Posterior cingulate gyrus (tissue), 11 donors: ENCODE results near the gene NSUN4.
"Not testable (repeated sequence)": the region's sequence is repeated elsewhere in the genome, so short reads cannot be mapped to it uniquely, and the experiment has no call there.

Source experiments
- DNase-seq, 10 donors: peaks; one replicate each; pipeline versions ENCODE4 v3.0.0 to v3.0.0-alpha.2; 2020 to 2021; ENCODE audit warnings: mixed read lengths in 3 of 10
- intact Hi-C: fragments of 100-400 bp; cut with DNase I; formaldehyde crosslinking; loops from one replicate; pipeline ENCODE4 v1.15.1; 2023

NSUN4 gene

GRCh38 chr1:46322191-46322590 is 18.4 kb upstream of the NSUN4 start:
- intact Hi-C loops = not testable (repeated sequence)
- DNase-seq = peak in 1 of 10 donors; percentile 31

DNA sequence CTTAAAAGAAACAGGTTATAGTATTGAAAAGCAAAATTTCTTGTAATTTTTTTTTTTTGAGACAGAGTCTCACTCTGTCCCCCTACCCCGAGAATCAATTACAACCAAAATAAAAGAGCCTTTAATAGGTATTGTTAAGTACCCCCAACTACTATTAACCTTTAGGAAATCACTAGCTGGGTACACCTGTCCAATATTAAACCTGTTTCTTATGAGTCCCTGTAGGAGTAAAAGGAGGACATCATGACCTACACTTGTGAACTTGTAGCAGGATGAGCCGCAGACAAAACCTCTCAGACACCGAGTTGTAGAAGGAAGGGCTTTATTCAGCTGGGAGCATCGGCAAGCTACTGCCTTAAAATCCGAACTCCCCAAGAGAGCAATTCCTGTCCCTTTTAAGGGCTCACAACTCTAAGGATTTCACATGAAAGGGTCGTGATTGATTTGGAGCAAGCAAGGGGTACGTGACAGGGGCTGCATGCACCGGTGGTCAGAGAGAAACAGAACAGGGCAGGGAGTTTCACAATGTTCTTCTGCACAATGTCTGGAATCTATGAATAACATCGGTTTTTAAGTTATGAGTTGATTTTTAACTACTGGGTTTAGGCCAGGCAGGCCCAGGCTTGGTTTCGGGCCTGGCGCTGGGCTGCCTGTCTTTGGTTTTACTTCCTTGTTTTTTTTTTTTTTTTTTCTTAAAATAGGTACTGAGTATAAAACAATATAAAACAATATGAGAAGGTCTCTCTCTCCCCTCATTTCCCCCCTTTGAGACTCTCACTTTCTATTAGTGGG is 15.1 kb upstream of the NSUN4 start:
- DNase-seq, intact Hi-C loops: not testable (repeated sequence)

DNA sequence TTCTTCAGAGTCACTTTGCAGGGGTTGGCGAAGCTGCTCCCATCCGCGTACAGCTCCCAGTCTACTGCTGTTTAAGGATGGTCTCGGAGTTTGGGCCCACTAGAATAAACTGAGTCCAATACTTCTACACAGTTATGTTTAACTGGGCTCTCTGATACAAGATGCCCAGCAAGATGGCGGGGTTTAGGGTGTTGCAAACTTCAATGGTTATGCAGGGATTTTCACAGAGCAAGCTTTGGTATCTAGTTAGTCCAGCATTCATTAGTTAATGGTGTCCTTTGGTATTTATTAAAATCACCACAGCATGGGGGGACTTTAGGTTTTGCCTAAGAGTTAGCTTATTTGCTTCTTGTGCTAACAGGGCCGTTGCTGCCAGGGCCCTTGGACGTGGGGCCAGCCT is 12.4 kb upstream of the NSUN4 start:
- peak in 1 of 10 donors; percentile 36 for DNase-seq
- intact Hi-C loops = not testable (repeated sequence)

- intact Hi-C loops = not testable (repeated sequence)
Measured at GRCh38 chr1:46329807-46330206, 10.8 kb upstream of the NSUN4 start.

GRCh38 chr1:46330381-46330780 is 10.2 kb upstream of the NSUN4 start:
- DNase-seq, intact Hi-C loops: not testable (repeated sequence)

More at GRCh38 chr1:46329807-46330206, 10.8 kb upstream of the NSUN4 start:
- DNase-seq = not testable (repeated sequence)

- DNase-seq, intact Hi-C loops: not testable (repeated sequence)
Measured at GRCh38 chr1:46331786-46332540, 8.6 kb upstream of the NSUN4 start.

DNA sequence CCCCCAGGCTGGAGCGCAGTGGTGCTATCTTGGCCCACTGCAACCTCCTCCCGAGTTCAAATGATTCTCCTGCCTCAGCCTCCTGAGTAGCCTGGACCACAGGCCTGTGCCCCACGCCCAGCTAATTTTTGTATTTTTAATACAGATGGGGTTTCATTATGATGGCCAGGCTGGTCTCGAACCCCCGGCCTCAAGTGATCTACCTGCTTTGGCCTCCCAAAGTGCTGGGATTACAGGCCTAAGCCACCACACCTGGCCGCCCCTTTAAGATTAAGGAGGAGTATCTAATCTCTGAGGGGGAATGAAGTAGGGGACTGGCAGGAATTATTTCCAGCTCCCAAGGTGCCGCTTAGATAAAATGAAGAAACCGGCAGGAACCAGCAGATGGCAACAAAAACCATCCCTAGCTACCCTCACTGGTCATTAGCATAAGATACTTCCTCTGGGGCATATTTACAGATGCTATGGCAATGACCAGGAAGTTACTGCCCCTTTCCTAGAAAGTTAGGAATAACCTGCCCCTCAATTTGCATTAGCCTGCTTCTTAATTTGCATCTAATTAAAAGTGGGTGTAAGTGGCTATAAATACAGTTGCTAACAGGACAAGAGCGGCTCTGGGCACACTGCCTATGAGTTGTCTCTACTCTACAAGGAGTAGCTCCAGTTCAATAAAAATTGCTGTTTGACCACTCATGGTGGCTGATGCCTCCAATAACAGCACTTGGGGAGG is 7.1 kb upstream of the NSUN4 start:
- DNase-seq = no peak
- intact Hi-C loops = no loop called here

DNA sequence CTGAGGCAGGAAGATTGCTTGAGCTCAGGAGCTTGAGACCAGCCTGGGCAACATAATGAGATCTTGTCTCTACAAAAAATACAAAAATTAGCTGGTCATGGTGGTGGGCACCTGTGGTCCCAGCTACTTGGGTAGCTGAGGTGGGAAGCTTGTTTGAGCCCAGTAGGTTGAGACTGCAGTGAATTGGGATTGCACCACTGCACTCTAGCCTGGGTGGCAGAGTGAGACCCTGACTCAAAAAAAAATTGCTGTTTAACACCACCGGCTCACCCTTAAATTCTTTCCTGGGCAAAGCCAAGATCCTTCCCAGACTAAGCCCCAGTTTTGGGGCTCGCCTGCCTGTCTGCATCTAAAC is 6.6 kb upstream of the NSUN4 start:
- intact Hi-C loops = no loop called here
- DNase-seq = no peak

- DNase-seq = no peak
- intact Hi-C loops = no loop called here
Measured at GRCh38 chr1:46335081-46335480, 5.5 kb upstream of the NSUN4 start.

DNA sequence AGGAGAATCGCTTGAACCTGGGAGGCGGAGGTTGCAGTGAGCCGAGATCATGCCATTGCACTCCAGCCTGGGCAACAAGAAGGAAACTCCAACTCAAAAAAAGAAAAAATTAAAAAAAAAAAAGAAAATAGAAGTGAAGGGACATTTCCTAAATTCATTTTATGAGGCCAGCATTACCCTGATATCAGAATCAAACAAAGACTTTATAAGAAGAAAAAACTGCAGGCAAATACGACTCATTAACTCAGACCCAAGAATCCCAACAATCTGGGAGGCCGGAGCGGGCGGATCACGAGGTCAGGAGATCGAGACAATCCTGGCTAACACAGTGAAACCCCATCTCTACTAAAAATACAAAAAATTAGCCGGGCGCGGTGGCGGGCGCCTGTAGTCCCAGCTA is 3.2 kb upstream of the NSUN4 start:
- DNase-seq, intact Hi-C loops: not testable (repeated sequence)

DNA sequence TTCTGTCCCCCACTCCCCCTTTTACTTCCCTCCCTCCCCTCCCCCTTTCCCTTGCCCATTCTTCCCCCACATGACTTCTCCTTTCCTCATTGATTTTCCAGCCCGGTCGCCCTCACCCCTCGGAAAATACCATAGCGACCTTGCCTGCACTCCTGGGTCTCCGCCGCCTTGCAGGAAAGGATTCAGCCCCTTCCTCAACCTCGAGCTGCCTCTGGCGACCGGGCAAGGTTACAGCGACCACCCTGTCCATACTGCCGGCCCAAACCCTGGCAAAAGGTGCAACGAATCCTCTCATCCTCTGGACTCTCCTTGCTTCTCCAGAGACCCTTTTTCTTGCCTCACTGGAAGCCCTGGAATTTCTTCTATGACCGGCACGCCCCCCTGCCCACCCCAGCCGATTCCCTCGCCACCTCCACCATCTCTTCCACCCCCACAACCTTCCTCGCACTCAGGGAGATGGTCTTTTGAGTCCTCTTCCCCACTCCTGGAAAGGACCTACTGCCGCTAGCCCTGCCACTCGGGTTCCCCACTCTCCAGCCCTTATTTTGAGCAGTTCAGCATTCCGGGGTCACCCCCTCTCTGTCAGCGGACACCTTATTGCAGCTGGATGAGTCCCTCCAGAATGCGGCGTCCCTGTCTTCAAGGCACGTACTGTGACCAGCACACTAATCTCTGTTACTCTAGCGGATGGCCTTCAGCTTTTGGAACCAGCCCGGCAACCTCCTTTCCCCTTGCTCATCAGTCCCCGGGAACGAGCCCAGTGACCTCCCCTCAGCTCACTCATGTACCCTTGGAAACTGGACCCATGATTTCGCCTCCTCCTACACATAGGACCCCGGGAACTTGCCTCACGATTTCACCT is 846 bp downstream of the NSUN4 start:
- DNase-seq = no peak
- intact Hi-C loops = loop anchor here (2.0 to 5.0 kb wide), 2 partner anchors 39 to 51 kb away; partner anchors contain the start of genes FAAH, LRRC41 and UQCRH

- DNase-seq = no peak
- intact Hi-C loops = loop anchor here (5.0 kb wide), 1 partner anchor 50 kb away; the partner anchor contains the start of gene FAAH
Measured at GRCh38 chr1:46342084-46342656, 1.6 kb downstream of the NSUN4 start.

DNA sequence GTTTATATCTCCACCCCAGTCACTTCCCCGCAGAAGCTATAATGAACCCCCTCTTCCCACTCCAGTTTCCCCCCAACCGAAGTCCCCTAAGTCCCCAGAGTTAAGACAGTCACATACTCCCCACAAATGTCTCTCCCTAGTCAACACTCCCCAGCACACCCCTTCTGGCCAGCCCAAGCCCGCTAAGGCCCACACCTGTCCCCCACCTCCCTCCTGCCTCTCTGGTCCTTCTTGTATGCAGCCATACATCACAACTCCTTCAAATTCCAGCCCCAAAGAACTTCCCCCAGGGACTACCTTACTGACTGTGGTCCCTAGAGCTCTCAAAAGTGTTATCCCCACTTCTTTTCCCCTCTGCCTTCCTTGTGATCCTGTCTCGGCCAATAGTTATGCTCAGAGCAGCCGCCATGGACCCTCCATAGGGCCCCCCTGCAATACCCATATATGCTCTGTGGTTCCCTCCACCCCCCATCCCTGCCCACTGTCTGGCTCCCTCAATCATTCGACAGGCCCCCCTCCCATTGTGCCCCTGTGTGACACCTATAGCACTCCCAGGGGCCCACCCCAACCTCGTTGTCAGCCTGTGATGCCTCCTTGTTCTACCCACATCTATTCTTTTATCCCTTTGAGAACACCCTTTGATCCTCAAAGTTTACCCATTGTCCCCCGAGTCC is 2.2 kb downstream of the NSUN4 start:
- no peak for DNase-seq
- intact Hi-C loops = loop anchor here (5.0 kb wide), 1 partner anchor 49 kb away; the partner anchor contains the start of gene FAAH

GRCh38 chr1:46343351-46343695 is 2.7 kb downstream of the NSUN4 start:
- no peak for DNase-seq
- intact Hi-C loops = loop anchor here (5.0 kb wide), 1 partner anchor 49 kb away; the partner anchor contains the start of gene FAAH

- DNase-seq = no peak
- intact Hi-C loops = loop anchor here (5.0 kb wide), 1 partner anchor 49 kb away; the partner anchor contains the start of gene FAAH
Measured at GRCh38 chr1:46343705-46344104, 3.1 kb downstream of the NSUN4 start.

DNA sequence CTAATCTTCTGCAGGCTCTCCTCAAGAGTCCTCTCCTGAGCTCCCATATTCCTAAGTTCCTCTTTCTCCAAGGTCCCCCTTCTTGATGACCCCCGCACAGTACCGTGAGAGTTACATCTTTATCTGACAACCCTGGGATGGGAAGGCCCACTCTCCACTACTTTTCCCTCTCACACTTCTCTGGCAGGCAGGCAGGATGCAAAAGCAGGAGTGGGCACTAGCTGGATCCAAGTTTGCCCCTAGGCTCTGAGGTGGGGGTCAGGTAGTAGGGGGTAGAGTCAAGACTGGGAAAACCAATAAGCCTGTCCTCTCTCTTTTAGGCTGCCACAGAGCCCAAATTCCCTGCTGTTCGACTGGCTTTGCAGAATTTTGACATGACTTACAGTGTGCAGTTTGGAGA is 3.9 kb downstream of the NSUN4 start:
- no peak for DNase-seq
- intact Hi-C loops = loop anchor here (5.0 kb wide), 1 partner anchor 48 kb away; the partner anchor contains the start of gene FAAH

DNA sequence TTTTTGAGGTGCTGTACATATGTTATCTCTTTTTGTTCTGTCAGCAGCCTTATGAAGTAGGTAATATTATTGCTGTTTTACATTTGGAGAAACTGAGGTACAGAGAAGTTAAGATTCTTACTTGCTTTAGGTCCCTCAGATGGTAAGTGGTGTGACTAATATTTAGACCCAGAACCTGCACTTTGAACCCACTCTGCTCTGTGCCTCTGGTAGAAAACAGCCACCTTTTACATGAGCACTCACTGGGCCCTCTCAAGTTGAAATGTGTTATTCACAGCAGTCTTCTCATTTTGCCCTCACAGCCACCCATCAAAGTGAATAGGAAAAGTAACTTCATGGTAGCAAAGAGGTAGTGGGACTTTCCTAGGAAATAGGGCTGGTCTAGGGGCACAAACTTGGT is 4.7 kb downstream of the NSUN4 start:
- no peak for DNase-seq
- intact Hi-C loops = no loop called here

- no peak for DNase-seq
- intact Hi-C loops = no loop called here
Measured at GRCh38 chr1:46352363-46352762, 11.8 kb downstream of the NSUN4 start.

DNA sequence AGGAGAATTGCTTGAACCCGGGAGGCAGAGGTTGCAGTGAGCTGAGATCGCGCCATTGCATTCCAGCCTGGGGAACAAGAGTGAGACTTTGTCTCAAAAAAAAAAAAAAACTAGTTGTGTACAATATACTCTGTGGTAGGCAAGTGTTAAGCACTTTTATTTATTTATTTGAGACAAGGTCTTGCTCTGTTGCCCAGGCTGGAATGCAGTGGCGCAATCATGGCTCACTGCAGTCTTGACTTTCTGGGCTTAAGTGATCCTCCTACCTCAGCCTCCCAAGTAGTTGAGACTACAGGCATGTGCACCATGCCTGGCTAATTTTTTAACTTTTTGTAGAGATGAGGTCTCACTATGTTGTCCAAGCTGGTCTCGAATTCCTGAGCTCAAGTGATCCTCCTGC is 15.3 kb downstream of the NSUN4 start:
- DNase-seq, intact Hi-C loops: not testable (repeated sequence)
